Measurements from ENCODE around the gene SAMD3.
"Not testable (repeated sequence)": the region's sequence is repeated elsewhere in the genome, so short reads cannot be mapped to it uniquely, and the experiment has no call there.

SAMD3 gene

GRCh38 chr6:130176378-130176777 lies 46.4 kb downstream of the SAMD3 start:
- in situ Hi-C loops (cut with HindIII; ENCODE audit: low sequenced_read_pairs): no loop called here
- no peak overlapping the region for H3K4me3 ChIP-seq (ENCODE audit: low read depth, low read length)
- DNase-seq (ENCODE audit: low read depth, low spot score): no peak
- TF ChIP-seq CTCF (IDR thresholded peaks at IDR 0.05; ENCODE audit: low read depth, low read length): no peak

GRCh38 chr6:130173377-130174004 lies 49.3 kb downstream of the SAMD3 start:
- H3K4me3 ChIP-seq (ENCODE audit: low read depth, low read length); DNase-seq (ENCODE audit: low read depth, low spot score); in situ Hi-C loops (cut with HindIII; ENCODE audit: low sequenced_read_pairs): not testable (repeated sequence)

GRCh38 chr6:130170160-130170559 lies 52.6 kb downstream of the SAMD3 start:
- in situ Hi-C loops (cut with HindIII; ENCODE audit: low sequenced_read_pairs); DNase-seq (ENCODE audit: low read depth, low spot score); H3K4me3 ChIP-seq (ENCODE audit: low read depth, low read length): not testable (repeated sequence)

- TF ChIP-seq CTCF (IDR thresholded peaks at IDR 0.05; ENCODE audit: low read depth, low read length): no peak
- in situ Hi-C loops (cut with HindIII; ENCODE audit: low sequenced_read_pairs): no loop called here
- DNase-seq (ENCODE audit: low read depth, low spot score): no peak
- no peak overlapping the region for H3K4me3 ChIP-seq (ENCODE audit: low read depth, low read length)
These were observed 55.1 kb downstream of the SAMD3 start for GRCh38 chr6:130167655-130168054.

GRCh38 chr6:130164251-130164650 lies 58.5 kb downstream of the SAMD3 start:
- TF ChIP-seq CTCF (IDR thresholded peaks at IDR 0.05; ENCODE audit: low read depth, low read length): no peak
- DNase-seq (ENCODE audit: low read depth, low spot score): no peak
- no peak overlapping the region for H3K4me3 ChIP-seq (ENCODE audit: low read depth, low read length)
- in situ Hi-C loops (cut with HindIII; ENCODE audit: low sequenced_read_pairs): no loop called here

- in situ Hi-C loops (cut with HindIII; ENCODE audit: low sequenced_read_pairs): no loop called here
- DNase-seq (ENCODE audit: low read depth, low spot score): no peak
- H3K4me3 ChIP-seq (ENCODE audit: low read depth, low read length): no peak overlapping the region
- no peak for TF ChIP-seq CTCF (IDR thresholded peaks at IDR 0.05; ENCODE audit: low read depth, low read length)
These were observed 59.5 kb downstream of the SAMD3 start for GRCh38 chr6:130163266-130163665.

- H3K4me3 ChIP-seq (ENCODE audit: low read depth, low read length): no peak overlapping the region
- TF ChIP-seq CTCF (IDR thresholded peaks at IDR 0.05; ENCODE audit: low read depth, low read length): no peak
- in situ Hi-C loops (cut with HindIII; ENCODE audit: low sequenced_read_pairs): no loop called here
- no peak for DNase-seq (ENCODE audit: low read depth, low spot score)
These were observed 60.3 kb downstream of the SAMD3 start for GRCh38 chr6:130162421-130162820.
